SK-N-MC (cell line): Measurements from ENCODE around the gene KCTD16.

Source experiments
- DNase-seq: peaks from one replicate; pipeline ENCODE4 v3.0.0-alpha.2; 2011; ENCODE audit warnings: low read depth, low spot score
- H3K27ac ChIP-seq: fragments of 200-600 bp; sonication (generic); 2 replicates; pipeline ENCODE4 v1.5.1; 2016; ENCODE audit warnings: mixed run types
- H3K36me3 ChIP-seq: fragments of 200-600 bp; sonication (generic); 2 replicates; pipeline ENCODE4 v1.6.1; 2017; ENCODE audit warnings: antibody characterized with exemption, low read length, mixed read lengths; ENCODE audit not compliant: insufficient read depth
- H3K4me3 ChIP-seq: fragments of 200-600 bp; sonication (generic); 2 replicates; pipeline ENCODE4 v1.5.1; 2016
- H3K9ac ChIP-seq: fragments of 200-600 bp; sonication (generic); 2 replicates; pipeline ENCODE4 v1.8.0; 2017; ENCODE audit warnings: mixed run types, mixed read lengths; ENCODE audit not compliant: insufficient read length
- H3K9me3 ChIP-seq: fragments of 200-600 bp; sonication (generic); 2 replicates; pipeline ENCODE4 v1.6.1; 2017; ENCODE audit warnings: low read depth, mild to moderate bottlenecking, antibody characterized with exemption, low read length, moderate library complexity, mixed read lengths
- EZH2 ChIP-seq: fragments of 200-600 bp; sonication (generic); IDR thresholded peaks from one replicate; pipeline ENCODE4 v1.6.1; 2017; ENCODE audit warnings: antibody characterized with exemption
- FOXP2 ChIP-seq: optimal IDR thresholded peaks from 2 replicates; pipeline ENCODE3; 2011; ENCODE audit warnings: mild to moderate bottlenecking, moderate library complexity; ENCODE audit not compliant: insufficient read depth; ENCODE audit errors: extremely low read length, control extremely low read depth
- POLR2AphosphoS5 ChIP-seq: IDR thresholded peaks from 2 replicates; pipeline ENCODE4 v1.6.1; 2012; ENCODE audit warnings: mild to moderate bottlenecking, low read depth, low read length, borderline replicate concordance

KCTD16 gene

GRCh38 chr5:144131261-144131660, 39.4 kb upstream of the KCTD16 start:
- H3K4me3 ChIP-seq, result no peak overlapping the region
- no peaks in the 10 kb centered on the region for H3K36me3 ChIP-seq
- no peak for DNase-seq
- no peaks in the 10 kb centered on the region for H3K9me3 ChIP-seq
- H3K9ac ChIP-seq, result no peak overlapping the region
- no peak overlapping the region for H3K27ac ChIP-seq
- TF ChIP-seq FOXP2 (no peak), POLR2AphosphoS5 (no peak), EZH2 (no peak)

GRCh38 chr5:144133050-144133633, 37.5 kb upstream of the KCTD16 start:
- no peaks in the 10 kb centered on the region for H3K9me3 ChIP-seq
- no peak for DNase-seq
- H3K4me3 ChIP-seq, result no peak overlapping the region
- no peak overlapping the region for H3K27ac ChIP-seq
- H3K36me3 ChIP-seq, result no peaks in the 10 kb centered on the region
- no peak overlapping the region for H3K9ac ChIP-seq
- TF ChIP-seq FOXP2, result no peak
- TF ChIP-seq POLR2AphosphoS5, result no peak
- TF ChIP-seq EZH2, result no peak

GRCh38 chr5:144134194-144134826, 36.4 kb upstream of the KCTD16 start:
- Histone ChIP-seq H3K9me3 (no peaks in the 10 kb centered on the region), H3K4me3 (no peak overlapping the region), H3K27ac (no peak overlapping the region), H3K36me3 (no peaks in the 10 kb centered on the region), H3K9ac (no peak overlapping the region)
- no peak for TF ChIP-seq EZH2
- no peak for TF ChIP-seq POLR2AphosphoS5
- no peak for TF ChIP-seq FOXP2
- DNase-seq, result no peak

DNA sequence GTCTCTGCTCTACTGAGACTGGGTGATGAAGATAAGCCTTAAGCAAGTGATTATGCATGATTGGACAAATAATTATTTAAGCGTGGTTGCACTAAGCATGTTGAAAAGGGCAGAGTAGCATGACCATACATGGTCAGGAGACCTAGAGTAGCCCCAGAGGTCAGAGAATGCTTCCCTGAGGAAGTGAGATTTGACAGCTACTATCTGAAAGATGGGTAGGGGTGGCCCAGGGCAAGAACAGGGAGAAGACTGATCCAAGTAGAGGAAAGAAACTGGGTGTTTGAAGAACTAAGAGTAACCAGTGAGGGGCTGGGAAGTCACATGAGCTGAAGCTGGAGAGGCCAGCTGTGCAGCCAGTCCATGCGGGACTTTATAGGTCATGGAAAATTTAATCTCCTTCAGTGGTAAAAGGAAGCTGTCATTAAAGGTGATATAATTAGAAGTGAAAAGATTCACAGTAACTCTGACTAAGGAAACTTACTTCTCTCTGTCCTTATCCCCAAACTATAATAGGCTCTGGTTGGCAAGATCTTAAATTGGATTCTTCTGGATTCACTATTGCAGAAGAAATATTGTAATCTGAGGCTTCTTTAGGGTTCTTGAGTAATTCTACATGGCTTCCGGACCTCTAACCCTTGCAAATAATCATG, 35.4 kb upstream of the KCTD16 start:
- DNase-seq, result no peak
- H3K27ac ChIP-seq, result no peak overlapping the region
- TF ChIP-seq EZH2 (no peak), FOXP2 (no peak), POLR2AphosphoS5 (no peak)
- H3K36me3 ChIP-seq, result no peaks in the 10 kb centered on the region
- no peaks in the 10 kb centered on the region for H3K9me3 ChIP-seq
- H3K9ac ChIP-seq, result no peak overlapping the region
- no peak overlapping the region for H3K4me3 ChIP-seq

GRCh38 chr5:144139586-144139985, 31.1 kb upstream of the KCTD16 start:
- H3K36me3 ChIP-seq, result no peaks in the 10 kb centered on the region
- DNase-seq, result no peak

DNA sequence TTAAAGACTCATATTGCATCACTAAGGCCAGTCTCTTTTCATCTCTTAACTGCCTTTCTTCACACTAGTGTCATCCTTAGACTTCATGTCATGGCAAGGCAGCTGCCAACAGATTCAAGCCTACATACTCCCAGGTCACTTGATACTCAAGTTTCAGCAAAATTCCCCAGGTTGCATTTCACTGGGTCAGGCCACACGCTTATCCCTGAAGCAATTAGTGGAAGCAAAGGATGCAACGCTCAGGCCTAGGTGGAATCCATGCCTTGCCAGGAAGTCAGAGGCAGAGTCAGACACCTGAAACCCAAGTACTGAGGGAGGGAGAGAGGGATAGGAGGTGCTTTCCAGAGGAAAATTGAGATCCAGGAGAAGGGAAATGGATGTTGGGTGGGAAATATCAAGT, 29.1 kb upstream of the KCTD16 start:
- no peak for DNase-seq
- Histone ChIP-seq H3K9ac (no peak overlapping the region), H3K4me3 (no peak overlapping the region), H3K9me3 (no peaks in the 10 kb centered on the region), H3K36me3 (no peaks in the 10 kb centered on the region), H3K27ac (no peak overlapping the region)
- TF ChIP-seq POLR2AphosphoS5, result no peak
- no peak for TF ChIP-seq EZH2
- TF ChIP-seq FOXP2, result no peak

More at GRCh38 chr5:144139586-144139985, 31.1 kb upstream of the KCTD16 start:
- H3K4me3 ChIP-seq, result no peak overlapping the region
- TF ChIP-seq POLR2AphosphoS5 (no peak), EZH2 (no peak), FOXP2 (no peak)
- no peaks in the 10 kb centered on the region for H3K9me3 ChIP-seq
- H3K27ac ChIP-seq, result no peak overlapping the region
- no peak overlapping the region for H3K9ac ChIP-seq

DNA sequence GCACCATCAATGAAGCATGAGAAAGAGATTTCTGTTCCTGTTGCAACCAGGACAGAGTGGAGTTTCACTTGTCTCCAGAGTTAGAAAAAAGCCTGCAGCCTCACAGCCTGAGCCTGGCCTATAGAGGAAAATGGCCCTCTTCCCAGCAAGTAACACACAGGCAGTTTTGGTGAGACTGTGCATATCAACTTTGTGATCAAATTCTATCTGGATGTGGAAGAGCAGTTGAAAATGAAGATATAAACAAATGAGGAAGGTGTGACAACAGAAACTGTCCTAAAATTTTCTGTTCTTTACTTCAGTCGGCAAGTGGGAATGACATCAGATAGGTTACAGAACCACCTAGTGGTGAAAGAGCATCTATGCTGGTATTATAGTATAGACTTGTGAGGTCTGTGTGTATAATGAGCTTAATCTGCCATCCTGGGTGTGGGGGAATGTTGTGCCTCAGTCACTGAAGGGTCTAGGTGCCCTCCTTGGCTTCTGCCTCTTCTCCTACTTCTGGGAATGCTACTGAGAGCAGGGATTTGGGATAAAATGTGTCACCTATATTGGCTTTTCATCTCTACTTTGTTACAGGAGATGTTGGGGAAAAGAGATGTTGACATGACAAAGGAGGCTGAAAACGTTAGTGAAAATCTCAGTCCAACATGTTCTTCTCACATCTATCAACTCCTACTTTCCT, 28.4 kb upstream of the KCTD16 start:
- no peaks in the 10 kb centered on the region for H3K9me3 ChIP-seq
- H3K4me3 ChIP-seq, result no peak overlapping the region
- no peak overlapping the region for H3K9ac ChIP-seq
- H3K36me3 ChIP-seq, result no peaks in the 10 kb centered on the region
- no peak overlapping the region for H3K27ac ChIP-seq
- DNase-seq, result no peak
- no peak for TF ChIP-seq EZH2
- no peak for TF ChIP-seq POLR2AphosphoS5
- no peak for TF ChIP-seq FOXP2

DNA sequence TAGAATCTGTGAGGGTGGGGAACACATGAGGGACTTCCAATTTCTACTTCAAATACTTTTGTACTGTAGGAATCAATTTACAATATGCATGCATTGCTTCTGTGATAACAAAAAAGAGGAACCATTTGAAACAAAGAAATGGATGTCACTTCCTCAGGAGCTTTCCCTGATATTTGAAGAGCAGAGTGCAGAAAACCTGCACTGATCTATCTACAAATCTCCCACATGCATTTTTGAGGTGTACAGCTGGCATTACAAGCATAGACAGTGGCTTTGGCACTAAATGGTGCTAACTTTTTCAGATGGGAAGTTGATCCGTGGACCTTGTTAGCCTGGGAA, 27.9 kb upstream of the KCTD16 start:
- DNase-seq, result no peak
- TF ChIP-seq POLR2AphosphoS5 (no peak), EZH2 (no peak), FOXP2 (no peak)
- Histone ChIP-seq H3K36me3 (no peaks in the 10 kb centered on the region), H3K9ac (no peak overlapping the region), H3K27ac (no peak overlapping the region), H3K4me3 (no peak overlapping the region), H3K9me3 (no peaks in the 10 kb centered on the region)

- Histone ChIP-seq H3K9me3 (no peaks in the 10 kb centered on the region), H3K4me3 (no peak overlapping the region), H3K9ac (no peak overlapping the region), H3K27ac (no peak overlapping the region), H3K36me3 (no peaks in the 10 kb centered on the region)
- no peak for TF ChIP-seq POLR2AphosphoS5
- TF ChIP-seq FOXP2, result no peak
- TF ChIP-seq EZH2, result no peak
- no peak for DNase-seq
Observed at GRCh38 chr5:144143625-144144024, 27.0 kb upstream of the KCTD16 start.
